ENCODE results near the gene NSD2.

The NSD2 gene

GRCh38 chr4:1837069-1837468 is 34.1 kb upstream of the NSD2 start:
- peaks cover 31% of the 10 kb centered on the region for H3K4me1 ChIP-seq (ENCODE audit: insufficient read depth, low read length)
- no peak overlapping the region for H3K9ac ChIP-seq (ENCODE audit: low read depth, low read length)
- peaks cover 16% of the 10 kb centered on the region for H4K20me1 ChIP-seq (ENCODE audit: insufficient read depth, low read length)
- H3K4me3 ChIP-seq (ENCODE audit: low read depth in 1 of 2, low read length in 2 of 2), result no peak overlapping the region
- no peak overlapping the region for H3K27ac ChIP-seq (ENCODE audit: low read length)
- H3K27me3 ChIP-seq (ENCODE audit: insufficient read depth, low read length, poor library complexity), result no peaks in the 10 kb centered on the region
- H3K4me2 ChIP-seq (ENCODE audit: insufficient read depth, low read length), result no peak overlapping the region
- DNase-seq (no peak), ATAC-seq (ENCODE audit: insufficient read depth, low read depth) (no peak)
- no peaks in the 10 kb centered on the region for H3K9me3 ChIP-seq (ENCODE audit: insufficient read depth, low read length, severe bottlenecking)
- H2AFZ ChIP-seq (ENCODE audit: low read depth, low read length), result no peak overlapping the region
- peaks cover 42% of the 10 kb centered on the region for H3K79me2 ChIP-seq (ENCODE audit: insufficient read depth, low read length)
- peaks cover 88% of the 10 kb centered on the region for H3K36me3 ChIP-seq (ENCODE audit: insufficient read depth, low read length)
- TF ChIP-seq EZH2 (IDR thresholded peaks at IDR 0.05; ENCODE audit: borderline replicate concordance, low read depth, low read length, severe bottlenecking) (no peak), CTCF (IDR thresholded peaks at IDR 0.05; ENCODE audit: borderline replicate concordance, extremely low read depth, low read length, poor library complexity, severe bottlenecking) (no peak)

- no peak overlapping the region for H3K27ac ChIP-seq (ENCODE audit: low read length)
- no peak overlapping the region for H3K4me2 ChIP-seq (ENCODE audit: insufficient read depth, low read length)
- H3K4me3 ChIP-seq (ENCODE audit: low read depth in 1 of 2, low read length in 2 of 2), result no peak overlapping the region
- no peak for TF ChIP-seq EZH2 (IDR thresholded peaks at IDR 0.05; ENCODE audit: borderline replicate concordance, low read depth, low read length, severe bottlenecking)
- TF ChIP-seq CTCF (IDR thresholded peaks at IDR 0.05; ENCODE audit: borderline replicate concordance, extremely low read depth, low read length, poor library complexity, severe bottlenecking), result no peak
- DNase-seq, result no peak
- peaks cover 11% of the 10 kb centered on the region for H3K4me1 ChIP-seq (ENCODE audit: insufficient read depth, low read length)
- no peak for ATAC-seq (ENCODE audit: insufficient read depth, low read depth)
- H2AFZ ChIP-seq (ENCODE audit: low read depth, low read length), result no peak overlapping the region
- no peak overlapping the region for H3K9ac ChIP-seq (ENCODE audit: low read depth, low read length)
- H3K27me3 ChIP-seq (ENCODE audit: insufficient read depth, low read length, poor library complexity), result no peaks in the 10 kb centered on the region
- H3K36me3 ChIP-seq (ENCODE audit: insufficient read depth, low read length), result peaks cover 88% of the 10 kb centered on the region
- peaks cover 59% of the 10 kb centered on the region for H3K79me2 ChIP-seq (ENCODE audit: insufficient read depth, low read length)
- H4K20me1 ChIP-seq (ENCODE audit: insufficient read depth, low read length), result peaks cover 36% of the 10 kb centered on the region
- no peaks in the 10 kb centered on the region for H3K9me3 ChIP-seq (ENCODE audit: insufficient read depth, low read length, severe bottlenecking)
Measured at GRCh38 chr4:1839282-1839681, 31.9 kb upstream of the NSD2 start.

GRCh38 chr4:1841201-1841886 is 29.8 kb upstream of the NSD2 start:
- Histone ChIP-seq H3K4me2 (ENCODE audit: insufficient read depth, low read length) (no peak overlapping the region), H3K4me1 (ENCODE audit: insufficient read depth, low read length) (peaks cover 4% of the 10 kb centered on the region; the same call in 1 of the 2 replicates), H3K27ac (ENCODE audit: low read length) (peak overlapping the region; percentile 27; the same call in 1 of the 2 replicates), H2AFZ (ENCODE audit: low read depth, low read length) (no peak overlapping the region), H3K4me3 (ENCODE audit: low read depth in 1 of 2, low read length in 2 of 2) (no peak overlapping the region), H4K20me1 (ENCODE audit: insufficient read depth, low read length) (peaks cover 36% of the 10 kb centered on the region), H3K27me3 (ENCODE audit: insufficient read depth, low read length, poor library complexity) (no peaks in the 10 kb centered on the region), H3K9me3 (ENCODE audit: insufficient read depth, low read length, severe bottlenecking) (no peaks in the 10 kb centered on the region), H3K79me2 (ENCODE audit: insufficient read depth, low read length) (peaks cover 68% of the 10 kb centered on the region), H3K36me3 (ENCODE audit: insufficient read depth, low read length) (peaks cover 82% of the 10 kb centered on the region), H3K9ac (ENCODE audit: low read depth, low read length) (no peak overlapping the region)
- DNase-seq (peak; percentile 31), ATAC-seq (ENCODE audit: insufficient read depth, low read depth) (0 out of 3 replicates have a peak, but pooled peaks have one; percentile 24)
- TF ChIP-seq EZH2 (IDR thresholded peaks at IDR 0.05; ENCODE audit: borderline replicate concordance, low read depth, low read length, severe bottlenecking) (no peak), CTCF (IDR thresholded peaks at IDR 0.05; ENCODE audit: borderline replicate concordance, extremely low read depth, low read length, poor library complexity, severe bottlenecking) (no peak)

Measured in DND-41 (cell line).